ENCODE data around the gene ABCC9.
"Not testable (repeated sequence)": the region's sequence is repeated elsewhere in the genome, so short reads cannot be mapped to it uniquely, and the experiment has no call there.

ABCC9 gene

DNA sequence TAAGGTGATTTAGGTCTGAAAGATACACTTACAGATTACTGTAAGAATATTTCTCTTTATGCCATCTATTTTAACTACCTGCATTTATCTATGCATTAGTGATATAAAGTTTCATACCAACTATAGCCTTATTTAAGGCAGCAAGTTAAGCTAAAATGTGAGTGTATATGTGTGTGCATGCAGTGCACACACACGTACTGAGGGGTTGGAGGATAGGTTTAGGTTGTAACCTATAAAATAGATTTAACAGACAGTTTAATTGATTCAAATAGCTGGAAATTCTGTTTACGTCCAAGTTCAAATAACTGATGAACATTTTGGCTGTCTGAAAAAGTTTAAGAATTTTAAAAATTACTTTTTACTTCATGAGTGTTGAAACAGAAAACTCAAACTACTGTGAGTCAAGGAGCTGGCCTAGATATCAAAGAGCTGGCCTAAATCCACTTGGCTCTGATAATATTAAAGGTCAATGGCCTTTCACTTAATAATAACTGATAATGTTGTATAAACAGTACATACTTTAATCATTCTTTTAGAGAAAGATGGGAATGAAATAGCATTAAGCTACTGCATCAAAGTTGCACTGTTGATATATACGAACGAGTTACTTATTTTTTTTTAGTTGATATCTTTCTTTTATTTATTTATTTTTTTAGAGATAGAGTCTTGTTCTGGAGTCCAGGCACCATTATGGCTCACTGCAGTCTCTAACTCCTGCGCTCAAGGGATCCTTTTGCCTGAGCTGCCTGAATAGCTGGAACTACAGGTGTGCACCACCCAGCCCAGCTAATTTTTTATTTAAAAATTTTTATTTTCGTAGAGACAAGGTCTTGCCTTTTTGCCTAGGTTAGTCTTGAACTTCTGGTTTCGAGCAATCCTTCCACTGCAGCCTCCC, 152.9 kb downstream of the ABCC9 start:
- H3K27ac ChIP-seq, result no peak overlapping the region
- TF ChIP-seq ZFX (IDR thresholded peaks at IDR 0.05), result no peak
- TF ChIP-seq, protein P1, sequence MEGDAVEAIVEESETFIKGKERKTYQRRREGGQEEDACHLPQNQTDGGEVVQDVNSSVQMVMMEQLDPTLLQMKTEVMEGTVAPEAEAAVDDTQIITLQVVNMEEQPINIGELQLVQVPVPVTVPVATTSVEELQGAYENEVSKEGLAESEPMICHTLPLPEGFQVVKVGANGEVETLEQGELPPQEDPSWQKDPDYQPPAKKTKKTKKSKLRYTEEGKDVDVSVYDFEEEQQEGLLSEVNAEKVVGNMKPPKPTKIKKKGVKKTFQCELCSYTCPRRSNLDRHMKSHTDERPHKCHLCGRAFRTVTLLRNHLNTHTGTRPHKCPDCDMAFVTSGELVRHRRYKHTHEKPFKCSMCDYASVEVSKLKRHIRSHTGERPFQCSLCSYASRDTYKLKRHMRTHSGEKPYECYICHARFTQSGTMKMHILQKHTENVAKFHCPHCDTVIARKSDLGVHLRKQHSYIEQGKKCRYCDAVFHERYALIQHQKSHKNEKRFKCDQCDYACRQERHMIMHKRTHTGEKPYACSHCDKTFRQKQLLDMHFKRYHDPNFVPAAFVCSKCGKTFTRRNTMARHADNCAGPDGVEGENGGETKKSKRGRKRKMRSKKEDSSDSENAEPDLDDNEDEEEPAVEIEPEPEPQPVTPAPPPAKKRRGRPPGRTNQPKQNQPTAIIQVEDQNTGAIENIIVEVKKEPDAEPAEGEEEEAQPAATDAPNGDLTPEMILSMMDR (conservative IDR thresholded peaks at IDR 0.05), result no peak

DNA sequence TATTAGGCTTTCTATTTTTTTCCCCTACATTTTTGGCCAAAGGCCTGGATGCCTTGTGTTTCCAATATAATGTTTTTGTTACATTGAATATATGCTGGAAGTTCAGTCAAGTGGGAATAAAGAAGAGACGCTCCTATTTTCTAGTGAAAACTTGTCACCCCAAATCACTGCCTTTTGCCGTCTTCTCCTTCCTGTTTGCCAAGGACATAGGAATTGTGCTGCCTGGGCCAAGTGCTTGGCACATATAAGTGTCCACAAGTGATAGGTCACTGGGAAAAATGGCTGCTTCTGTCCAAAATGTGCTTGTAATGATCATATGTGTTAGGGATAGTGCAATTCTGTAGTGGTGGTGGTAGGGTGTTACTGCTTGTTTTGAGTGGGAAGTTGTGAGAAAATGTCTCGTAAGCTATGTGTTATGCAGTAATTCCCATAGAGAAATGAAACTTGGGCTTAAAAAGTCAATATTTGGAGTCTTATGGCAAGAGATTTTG, 155.1 kb downstream of the ABCC9 start:
- no peak overlapping the region for H3K27ac ChIP-seq
- TF ChIP-seq ZFX (IDR thresholded peaks at IDR 0.05), result no peak
- TF ChIP-seq, protein P1 (conservative IDR thresholded peaks at IDR 0.05), result no peak

DNA sequence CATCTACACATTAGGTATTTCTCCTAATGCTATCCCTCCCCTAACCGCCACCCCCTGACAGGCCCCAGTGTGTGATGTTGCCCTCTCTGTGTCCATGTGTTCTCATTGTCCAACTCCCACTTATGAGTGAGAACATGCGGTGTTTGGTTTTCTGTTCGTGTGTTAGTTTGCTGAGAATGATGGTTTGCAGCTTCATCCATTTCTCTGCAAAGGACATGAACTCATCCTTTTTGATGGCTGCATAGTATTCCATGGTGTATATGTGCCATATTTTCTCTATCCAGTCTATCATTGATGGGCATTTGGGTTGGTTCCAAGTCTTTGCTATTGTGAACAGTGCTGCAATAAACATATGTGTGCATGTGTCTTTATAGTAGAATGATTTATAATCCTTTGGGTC, 158.5 kb downstream of the ABCC9 start:
- H3K27ac ChIP-seq, result not testable (repeated sequence)

DNA sequence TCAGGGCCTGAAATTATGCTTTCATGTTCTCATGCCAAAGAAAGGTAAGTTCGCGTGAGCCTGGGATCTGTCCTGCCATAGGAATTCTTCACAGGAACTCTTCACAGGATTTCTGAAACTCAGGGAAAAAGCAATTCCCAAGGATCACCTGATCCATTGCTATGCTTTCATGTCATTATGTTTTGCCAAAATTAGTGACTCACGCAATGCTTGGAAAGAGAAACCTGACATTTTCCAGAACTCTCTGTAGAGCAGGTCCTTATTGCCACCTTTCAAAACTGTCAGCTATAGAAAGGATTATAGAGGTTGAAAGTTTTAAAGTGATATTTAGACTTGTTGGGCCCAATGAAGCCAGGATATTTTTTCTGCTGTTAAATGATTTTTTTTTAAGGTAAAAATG, 160.4 kb downstream of the ABCC9 start:
- TF ChIP-seq, protein P1 (conservative IDR thresholded peaks at IDR 0.05), result no peak
- no peak for TF ChIP-seq ZFX (IDR thresholded peaks at IDR 0.05)
- no peak overlapping the region for H3K27ac ChIP-seq

DNA sequence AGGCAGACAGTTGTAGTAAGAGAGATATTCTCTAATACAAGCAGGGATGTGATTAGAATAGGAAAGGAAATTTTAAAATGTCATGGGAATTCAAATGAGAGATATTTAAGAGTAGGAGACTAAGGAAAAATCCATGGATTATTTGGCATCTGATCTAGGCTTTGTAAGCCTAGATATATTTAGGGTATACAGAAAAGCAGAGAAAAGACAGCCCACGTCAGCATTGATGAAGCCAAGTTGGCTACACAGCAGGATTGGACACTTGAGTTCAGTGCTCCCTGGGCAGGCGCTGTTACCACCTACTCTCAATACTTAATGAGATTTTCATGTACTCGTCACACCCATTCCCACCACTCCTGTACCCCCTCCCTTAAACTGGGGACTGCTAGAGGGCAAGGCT, 165.1 kb downstream of the ABCC9 start:
- TF ChIP-seq ZFX (IDR thresholded peaks at IDR 0.05), result no peak
- TF ChIP-seq, protein P1 (conservative IDR thresholded peaks at IDR 0.05), result no peak

DNA sequence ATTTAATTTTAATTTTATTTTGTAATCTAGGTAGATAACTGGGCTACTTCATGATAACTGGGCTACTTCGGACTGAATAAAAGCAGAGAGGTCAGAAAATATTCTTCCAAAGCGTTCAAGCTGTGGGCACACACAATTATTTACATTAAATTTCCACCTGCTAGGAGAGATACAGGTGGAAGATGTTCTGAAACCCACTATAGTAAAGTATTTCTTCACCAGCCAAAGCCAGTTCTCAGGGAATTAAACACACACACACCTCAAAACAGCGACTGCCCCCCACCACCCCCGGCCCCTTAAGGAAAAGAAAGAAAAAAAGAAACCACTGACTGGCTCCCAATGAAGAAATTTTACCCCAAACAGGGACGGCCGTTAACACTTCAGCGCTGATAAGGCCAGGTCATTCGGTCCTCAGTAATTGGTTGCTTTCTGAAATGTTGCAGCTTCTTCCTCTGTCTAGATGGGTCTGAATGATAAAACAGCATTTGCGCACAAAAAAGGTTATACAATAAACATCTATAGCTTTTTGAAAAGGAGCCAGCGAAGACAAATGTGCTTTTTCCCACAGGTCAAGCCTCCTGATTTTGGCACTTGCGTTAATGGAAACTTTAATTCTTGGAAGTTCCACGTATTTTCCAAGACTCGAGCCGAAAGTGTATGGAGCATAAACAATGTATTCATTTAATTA, 165.9 kb downstream of the ABCC9 start:
- no peak overlapping the region for H3K27ac ChIP-seq
- TF ChIP-seq, protein P1 (conservative IDR thresholded peaks at IDR 0.05), result no peak
- no peak for TF ChIP-seq ZFX (IDR thresholded peaks at IDR 0.05)

More for the DNA sequence above, 165.1 kb downstream of the ABCC9 start:
- H3K27ac ChIP-seq, result no peak overlapping the region

DNA sequence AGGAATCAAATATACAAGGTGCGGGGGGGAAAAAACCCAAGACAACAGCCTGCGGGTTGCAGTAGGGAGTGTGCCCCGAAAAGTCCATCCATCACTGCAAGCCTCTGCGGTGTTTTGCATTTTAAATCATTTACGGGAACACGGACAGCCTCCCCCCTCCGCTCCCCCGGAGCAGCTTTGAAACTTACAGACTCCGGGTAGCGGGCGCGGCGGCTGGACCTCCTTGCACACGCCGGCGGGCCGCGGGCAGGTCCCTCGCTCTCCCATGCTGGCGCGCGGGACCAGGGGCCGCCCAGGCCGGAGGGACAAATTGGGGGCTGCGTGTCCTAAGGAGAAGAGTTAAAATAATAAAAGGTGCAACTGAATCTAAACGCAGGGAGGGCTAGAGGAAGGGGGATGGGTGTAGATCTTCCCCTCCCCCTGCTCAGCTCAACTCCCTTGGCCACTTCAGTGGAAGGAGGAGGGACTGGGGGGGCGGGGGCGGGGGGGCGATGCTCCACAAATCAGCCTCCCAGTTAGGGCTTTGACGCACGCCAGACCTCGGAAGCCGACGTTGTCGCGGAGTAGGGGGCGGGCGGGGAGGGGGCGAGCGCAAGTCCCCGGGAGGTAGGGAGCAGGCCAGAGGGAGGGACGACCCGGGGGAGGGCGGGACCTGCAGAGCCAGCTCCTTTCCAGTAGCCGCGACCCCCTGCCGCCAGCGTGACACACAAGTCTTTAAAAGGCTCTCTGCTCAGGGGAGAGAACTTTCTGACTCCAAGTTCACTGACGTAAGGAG, 166.7 kb downstream of the ABCC9 start, which contains the start of gene KCNJ8:
Gene KCNJ8, minus strand, starts transcription at position 349 of the 775 bp plus-strand sequence. CDS start 1,090 bp downstream, outside the sequence.
- H3K27ac ChIP-seq, result no peak within 1 kb of the TSS
- TF ChIP-seq ZFX (IDR thresholded peaks at IDR 0.05), result no peak
- TF ChIP-seq, protein P1 (conservative IDR thresholded peaks at IDR 0.05), result no peak

All from C4-2B (cell line).